Memory B cell (primary cell): Measurements from ENCODE around the gene FMN1.

Source experiments
- ATAC-seq: fragments of 150-1000 bp; cut with Tn5 transposase; 2 replicates; pipeline ENCODE4 v1.10.0; 2021; ENCODE audit warnings: low read depth, mild to moderate bottlenecking, moderate library complexity
- DNase-seq, 2 donors: peaks; one replicate each; pipeline ENCODE4 v3.0.0; 2022; ENCODE audit warnings: low spot score in 2 of 2
- H3K27ac Mint-ChIP-seq: one replicate; pipeline ENCODE4 v1.8.0; 2022; ENCODE audit warnings: mild to moderate bottlenecking, moderate library complexity, mixed read lengths
- H3K27me3 Mint-ChIP-seq: one replicate; pipeline ENCODE4 v1.8.0; 2022; ENCODE audit warnings: mixed read lengths
- H3K36me3 Mint-ChIP-seq: one replicate; pipeline ENCODE4 v1.8.0; 2022; ENCODE audit warnings: mild to moderate bottlenecking, mixed read lengths
- H3K4me1 Mint-ChIP-seq: one replicate; pipeline ENCODE4 v1.8.0; 2022; ENCODE audit warnings: mixed read lengths
- H3K4me3 Mint-ChIP-seq: one replicate; pipeline ENCODE4 v1.8.0; 2022; ENCODE audit warnings: mild to moderate bottlenecking, moderate library complexity, mixed read lengths
- H3K9me3 Mint-ChIP-seq: one replicate; pipeline ENCODE4 v1.8.0; 2022; ENCODE audit warnings: mixed read lengths

Gene FMN1

DNA sequence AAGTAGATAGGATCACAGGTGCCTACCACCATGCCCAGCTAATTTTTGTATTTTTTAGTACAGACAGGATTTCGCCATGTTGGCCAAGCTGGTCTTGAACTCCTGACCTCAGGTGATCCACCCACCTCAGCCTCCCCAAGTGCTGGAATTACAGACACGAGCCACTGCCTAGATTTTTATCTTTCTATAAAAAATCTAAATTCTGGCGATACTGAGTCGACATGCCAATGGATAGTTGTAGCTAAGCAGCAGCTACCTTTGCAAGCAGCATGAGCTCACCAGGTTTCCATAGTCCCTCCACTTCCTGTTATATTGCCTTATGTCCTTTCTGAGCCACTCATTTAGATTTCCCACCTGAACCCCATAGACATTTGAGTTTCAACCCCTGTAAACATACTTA lies 13.1 kb upstream of the FMN1 start:
- Mint-ChIP-seq H3K9me3 (peaks cover 3% of the 10 kb centered on the region), H3K4me1 (no peaks in the 10 kb centered on the region), H3K27ac (no peak overlapping the region), H3K27me3 (peaks cover 4% of the 10 kb centered on the region), H3K4me3 (no peak overlapping the region), H3K36me3 (no peaks in the 10 kb centered on the region)
- DNase-seq (no peak), ATAC-seq (no peak)

DNA sequence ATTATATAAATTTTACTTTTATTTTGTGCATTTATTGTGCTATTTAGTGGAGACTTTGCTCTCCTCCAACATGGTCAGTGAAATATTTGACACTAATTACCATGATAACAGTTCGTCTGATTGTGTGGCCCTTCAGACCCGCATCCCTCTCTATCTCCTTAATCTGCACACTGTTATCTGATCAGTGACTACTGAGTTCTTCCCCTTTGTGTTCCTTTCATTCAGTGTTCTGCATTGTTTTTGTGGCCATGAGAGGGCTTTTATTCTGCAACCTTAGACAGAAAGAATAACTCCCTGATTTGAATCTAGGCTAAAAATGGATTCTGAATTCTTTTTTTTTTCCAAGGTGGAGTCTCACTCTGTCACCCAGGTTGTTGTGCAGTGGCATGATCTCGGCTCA lies 11.9 kb upstream of the FMN1 start:
- no peak for DNase-seq
- Mint-ChIP-seq H3K9me3 (peaks cover 3% of the 10 kb centered on the region), H3K27me3 (peaks cover 4% of the 10 kb centered on the region), H3K4me3 (no peak overlapping the region), H3K27ac (no peak overlapping the region), H3K36me3 (no peaks in the 10 kb centered on the region), H3K4me1 (peaks cover 5% of the 10 kb centered on the region)
- ATAC-seq: no peak

DNA sequence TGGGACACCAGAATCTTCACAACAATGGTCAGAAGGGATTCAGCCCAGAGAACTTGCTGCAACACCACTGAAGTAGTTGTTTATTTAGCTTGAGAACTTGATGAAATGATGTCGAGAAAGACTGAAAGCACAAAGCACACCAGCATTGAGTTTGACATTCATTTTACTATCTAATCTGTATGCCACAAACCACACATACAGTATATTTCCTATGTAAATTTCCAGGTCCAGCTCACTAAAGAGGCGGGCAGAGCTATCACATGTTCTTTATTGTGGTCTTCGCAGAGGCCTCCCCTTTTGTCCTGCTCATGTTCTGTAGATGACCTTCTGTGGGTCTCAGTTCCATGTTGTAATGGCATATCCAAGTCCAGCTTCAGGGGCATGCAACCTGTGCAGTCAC lies 10.4 kb upstream of the FMN1 start:
- Mint-ChIP-seq H3K9me3 (peaks cover 1% of the 10 kb centered on the region), H3K4me3 (no peak overlapping the region), H3K4me1 (peaks cover 5% of the 10 kb centered on the region), H3K36me3 (no peaks in the 10 kb centered on the region), H3K27ac (no peak overlapping the region), H3K27me3 (peaks cover 8% of the 10 kb centered on the region)
- ATAC-seq: no peak
- DNase-seq: no peak

DNA sequence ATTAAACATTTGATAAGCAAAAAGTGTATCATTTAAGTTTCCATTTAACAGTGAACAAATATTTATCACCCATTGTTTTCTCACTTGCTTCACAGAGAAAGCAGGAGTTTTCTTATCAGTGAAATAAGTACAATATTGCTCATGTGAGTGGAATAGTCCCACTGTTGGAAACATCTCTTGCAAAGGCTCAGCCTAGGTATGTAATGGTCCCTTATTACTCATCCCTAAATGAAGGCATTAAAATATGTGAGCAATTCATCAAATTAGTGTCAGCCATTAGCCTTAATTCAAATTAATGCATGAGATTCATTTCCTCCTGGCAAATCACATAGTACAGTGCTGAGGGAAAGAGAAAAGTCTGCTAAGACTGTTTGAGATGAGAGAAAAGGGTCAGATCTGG lies 9.6 kb upstream of the FMN1 start:
- ATAC-seq: no peak
- Mint-ChIP-seq H3K27ac (no peak overlapping the region), H3K4me3 (no peak overlapping the region), H3K36me3 (no peaks in the 10 kb centered on the region), H3K27me3 (peaks cover 8% of the 10 kb centered on the region), H3K9me3 (peaks cover 1% of the 10 kb centered on the region), H3K4me1 (peaks cover 5% of the 10 kb centered on the region)
- no peak for DNase-seq

DNA sequence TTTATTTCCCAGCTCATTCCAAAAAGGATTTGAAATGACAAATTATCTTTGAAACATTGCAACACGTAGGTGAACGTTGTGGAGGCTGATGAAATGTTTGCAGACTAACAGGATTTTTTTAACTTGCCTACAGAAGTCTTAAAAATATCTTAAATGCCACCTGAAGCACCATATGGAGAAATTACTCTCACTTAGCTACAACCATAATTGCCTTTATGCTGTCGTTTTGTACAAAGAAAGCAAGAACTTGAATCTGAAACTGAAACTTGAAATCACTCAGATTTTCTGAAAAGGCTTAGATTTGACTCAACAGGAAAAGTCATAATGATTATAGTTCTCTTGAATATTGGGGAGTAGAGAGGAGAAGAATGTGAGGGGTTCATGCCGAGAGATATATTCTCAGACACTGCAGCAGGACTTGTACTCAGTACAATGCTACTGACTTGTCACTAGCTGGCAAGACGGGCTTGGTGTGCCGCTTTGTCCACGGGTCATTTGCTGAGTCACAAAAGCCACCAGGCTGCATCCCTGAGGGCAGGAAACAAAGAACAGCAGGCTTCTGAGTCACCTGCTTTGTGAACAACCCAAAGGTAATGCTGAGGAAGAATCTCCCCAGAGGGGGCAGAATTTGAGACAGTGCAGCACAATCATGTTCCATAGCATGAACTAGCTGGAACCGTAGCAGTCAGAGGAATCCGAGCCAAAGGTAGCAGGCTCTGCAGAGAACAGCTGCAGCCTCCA lies 7.1 kb upstream of the FMN1 start:
- DNase-seq: no peak
- peak overlapping the region; percentile 74 for H3K4me3 Mint-ChIP-seq
- peaks cover 11% of the 10 kb centered on the region for H3K27me3 Mint-ChIP-seq
- H3K4me1 Mint-ChIP-seq: peaks cover 5% of the 10 kb centered on the region
- no peaks in the 10 kb centered on the region for H3K9me3 Mint-ChIP-seq
- peak; percentile 58 for ATAC-seq
- peak overlapping the region; percentile 81 for H3K27ac Mint-ChIP-seq
- H3K36me3 Mint-ChIP-seq: no peaks in the 10 kb centered on the region

DNA sequence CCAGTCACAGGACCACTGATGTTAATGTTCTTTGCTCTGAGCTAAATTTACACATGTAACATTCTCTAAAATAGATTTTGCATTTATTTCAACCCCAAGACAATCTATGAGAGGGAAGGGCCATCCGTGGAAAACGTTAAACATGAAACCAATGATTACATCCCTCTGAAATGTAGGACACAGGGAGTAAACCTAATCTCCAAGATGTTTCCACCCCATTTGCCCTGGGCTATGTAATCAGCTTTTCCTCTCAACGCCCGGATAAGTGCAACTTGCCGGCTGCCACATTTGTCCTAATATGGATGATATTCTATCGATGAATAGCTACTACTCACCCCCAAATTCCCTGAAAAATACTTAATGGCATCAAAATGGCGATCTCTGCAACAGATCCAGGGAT lies 6.4 kb upstream of the FMN1 start:
- no peaks in the 10 kb centered on the region for H3K9me3 Mint-ChIP-seq
- H3K36me3 Mint-ChIP-seq: no peaks in the 10 kb centered on the region
- H3K4me3 Mint-ChIP-seq: no peak overlapping the region
- H3K27me3 Mint-ChIP-seq: peaks cover 15% of the 10 kb centered on the region
- H3K27ac Mint-ChIP-seq: no peak overlapping the region
- peaks cover 5% of the 10 kb centered on the region for H3K4me1 Mint-ChIP-seq
- ATAC-seq: no peak
- no peak for DNase-seq

DNA sequence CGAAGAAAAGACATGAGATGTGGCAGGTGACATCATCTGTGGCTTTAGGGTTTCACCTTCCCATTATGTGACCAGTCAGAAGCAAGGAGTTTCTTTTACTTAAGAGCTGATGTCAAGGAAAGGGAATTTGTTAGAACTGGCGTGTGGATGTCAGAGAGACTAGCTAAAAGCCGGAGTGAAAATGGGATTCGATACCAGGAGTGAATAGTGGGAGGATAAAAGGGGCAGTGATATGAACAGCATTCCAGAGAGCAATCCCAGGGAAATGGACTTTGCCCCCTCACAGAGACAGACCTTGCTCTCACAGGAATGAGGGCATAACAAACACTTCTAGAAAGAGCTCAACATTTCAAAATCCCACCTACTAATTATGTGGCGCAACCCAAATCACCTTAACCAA lies 5.9 kb upstream of the FMN1 start:
- Mint-ChIP-seq H3K36me3 (no peaks in the 10 kb centered on the region), H3K4me3 (no peak overlapping the region), H3K27me3 (peaks cover 15% of the 10 kb centered on the region), H3K4me1 (peaks cover 5% of the 10 kb centered on the region), H3K9me3 (no peaks in the 10 kb centered on the region), H3K27ac (no peak overlapping the region)
- DNase-seq: no peak
- ATAC-seq: no peak

DNA sequence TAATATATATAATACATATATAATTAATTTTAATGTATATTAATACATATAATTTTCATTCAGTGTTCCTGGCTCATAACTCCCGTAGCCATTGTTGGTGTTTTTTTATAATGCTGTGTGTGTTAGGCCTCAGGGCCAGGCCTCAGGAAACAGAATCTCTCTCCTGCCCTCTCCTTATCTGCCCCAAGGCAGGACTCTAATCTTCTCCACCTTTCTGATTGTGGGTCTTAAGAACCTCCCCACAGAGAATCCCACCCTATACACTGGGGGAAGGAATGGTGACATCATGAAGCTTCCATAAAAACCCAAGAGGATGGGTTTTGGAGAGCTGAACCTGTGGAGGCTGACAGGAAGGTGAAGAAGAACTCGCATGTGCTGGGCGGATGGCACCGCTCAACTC lies 4.0 kb upstream of the FMN1 start:
- no peak for ATAC-seq
- Mint-ChIP-seq H3K4me3 (no peak overlapping the region), H3K36me3 (no peaks in the 10 kb centered on the region), H3K4me1 (peaks cover 11% of the 10 kb centered on the region), H3K27ac (no peak overlapping the region), H3K27me3 (peaks cover 17% of the 10 kb centered on the region), H3K9me3 (no peaks in the 10 kb centered on the region)
- DNase-seq: no peak

DNA sequence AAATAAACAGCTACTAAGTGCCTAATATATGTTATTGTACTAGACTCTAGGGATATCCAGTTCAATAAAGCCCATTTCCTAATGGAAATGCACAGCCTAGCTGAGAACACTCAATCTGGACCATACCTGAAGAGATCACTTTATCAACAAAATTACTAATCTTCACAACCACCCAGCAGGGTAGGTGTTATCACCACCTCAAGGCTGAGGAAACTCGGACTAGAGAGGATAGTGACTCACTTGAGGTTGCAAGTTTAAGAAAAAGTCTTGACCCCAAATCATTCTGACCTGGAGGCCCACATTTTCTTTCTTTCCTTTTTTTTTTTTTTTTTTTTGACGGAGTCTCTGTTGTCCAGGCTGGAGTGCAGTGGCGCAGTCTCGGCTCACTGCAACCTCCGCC lies 3.1 kb upstream of the FMN1 start:
- DNase-seq: no peak
- ATAC-seq: no peak
- Mint-ChIP-seq H3K36me3 (no peaks in the 10 kb centered on the region), H3K27me3 (peaks cover 17% of the 10 kb centered on the region), H3K4me1 (peaks cover 11% of the 10 kb centered on the region), H3K27ac (no peak overlapping the region), H3K4me3 (no peak overlapping the region), H3K9me3 (no peaks in the 10 kb centered on the region)

DNA sequence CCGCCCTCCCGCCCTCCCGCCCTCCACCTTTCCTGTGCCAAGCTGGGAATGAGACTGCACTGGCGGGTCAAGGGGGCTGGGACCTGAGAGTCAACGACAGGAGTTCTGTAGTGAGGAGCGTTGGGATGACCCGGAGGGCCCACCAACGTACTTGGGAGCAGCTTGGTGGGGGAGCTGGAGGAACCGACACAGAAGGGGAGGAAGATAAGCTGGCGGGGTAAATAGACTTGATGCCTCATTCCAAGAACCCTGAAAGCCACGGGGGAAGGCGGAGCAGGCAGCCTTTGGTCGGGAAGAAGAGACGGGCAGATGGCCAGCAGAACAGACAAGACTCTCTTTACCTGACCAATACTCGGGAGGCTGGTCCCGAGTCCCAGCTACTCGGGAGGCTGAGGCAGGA lies 277 bp downstream of the FMN1 start:
- H3K4me3 Mint-ChIP-seq: peak overlapping the region; percentile 68
- DNase-seq (no peak), ATAC-seq (no peak)
- H3K4me1 Mint-ChIP-seq: peaks cover 6% of the 10 kb centered on the region
- peaks cover 19% of the 10 kb centered on the region for H3K27me3 Mint-ChIP-seq
- H3K9me3 Mint-ChIP-seq: no peaks in the 10 kb centered on the region
- H3K36me3 Mint-ChIP-seq: no peaks in the 10 kb centered on the region
- no peak overlapping the region for H3K27ac Mint-ChIP-seq

DNA sequence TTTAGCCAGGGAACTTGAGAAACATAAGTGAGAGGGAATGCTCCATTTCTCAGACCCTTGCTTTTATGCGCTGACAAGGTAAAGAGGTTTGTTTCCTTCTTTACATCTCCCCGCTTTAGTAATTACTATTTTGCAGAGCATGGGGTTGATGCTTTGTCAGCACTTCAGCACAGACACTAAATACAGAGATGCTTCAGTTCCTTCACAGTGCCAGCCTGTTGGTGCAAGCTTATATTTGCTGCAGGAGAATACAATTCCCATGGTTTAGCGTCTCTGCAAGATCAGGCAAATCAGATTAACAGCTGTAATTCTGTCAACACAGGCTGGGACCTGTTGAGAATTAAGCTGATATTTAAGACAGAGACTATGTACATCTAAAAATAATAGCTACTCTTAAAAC lies 2.9 kb downstream of the FMN1 start:
- no peak for ATAC-seq
- no peaks in the 10 kb centered on the region for H3K36me3 Mint-ChIP-seq
- peaks cover 11% of the 10 kb centered on the region for H3K4me1 Mint-ChIP-seq
- no peak for DNase-seq
- peaks cover 17% of the 10 kb centered on the region for H3K27me3 Mint-ChIP-seq
- no peaks in the 10 kb centered on the region for H3K9me3 Mint-ChIP-seq
- no peak overlapping the region for H3K4me3 Mint-ChIP-seq
- H3K27ac Mint-ChIP-seq: no peak overlapping the region

DNA sequence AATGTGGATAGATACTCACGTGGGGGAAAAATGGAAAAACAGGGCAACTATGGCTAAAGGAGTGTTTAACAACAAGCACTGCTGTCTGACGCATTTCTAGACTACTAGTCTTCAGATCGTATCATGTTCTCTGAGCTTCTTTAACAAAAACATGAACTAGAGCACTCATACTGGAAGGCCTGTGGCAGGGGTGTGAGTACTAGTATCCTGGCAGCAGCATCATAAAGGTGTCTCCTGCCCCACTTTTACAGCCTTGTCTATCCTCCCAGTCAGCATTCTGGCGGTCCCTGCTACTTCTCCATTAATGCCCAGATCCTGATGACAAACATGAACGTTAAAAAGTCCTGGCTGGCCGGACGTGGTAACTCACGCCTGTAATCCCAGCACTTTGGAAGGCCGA lies 4.0 kb downstream of the FMN1 start:
- ATAC-seq (no peak), DNase-seq (no peak)
- Mint-ChIP-seq H3K27ac (no peak overlapping the region), H3K36me3 (no peaks in the 10 kb centered on the region), H3K4me1 (peaks cover 11% of the 10 kb centered on the region), H3K9me3 (no peaks in the 10 kb centered on the region), H3K27me3 (peaks cover 14% of the 10 kb centered on the region), H3K4me3 (no peak overlapping the region)

DNA sequence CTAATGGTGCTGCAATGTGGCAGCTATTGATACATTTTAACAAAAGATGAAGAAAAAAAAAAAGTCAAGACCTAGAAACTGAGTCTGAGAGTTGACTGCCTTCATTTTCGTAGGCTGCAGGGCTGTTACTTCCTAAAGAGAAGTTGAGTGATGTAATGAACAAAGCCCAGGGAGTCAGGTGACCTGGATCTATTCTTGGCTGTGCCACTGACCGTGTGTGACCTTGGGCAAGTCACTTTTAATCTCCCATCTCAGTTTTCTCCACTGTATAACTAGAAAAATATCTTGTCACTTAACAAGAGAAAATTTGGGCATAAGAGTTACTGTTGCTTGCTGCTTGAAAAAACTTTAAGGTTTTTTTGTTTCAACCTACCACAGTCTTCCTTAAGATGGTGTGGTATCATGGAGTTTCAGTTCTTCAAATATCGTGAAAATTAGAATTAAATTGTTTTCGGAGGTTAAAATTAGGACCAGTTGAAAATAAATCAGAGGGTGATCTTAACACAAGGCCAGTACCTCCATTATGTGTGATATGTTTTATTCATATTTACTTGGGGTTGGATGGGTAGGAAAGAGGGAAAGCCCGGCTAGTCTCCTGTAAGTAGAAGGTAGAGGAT lies 5.8 kb downstream of the FMN1 start:
- H3K27ac Mint-ChIP-seq: no peak overlapping the region
- H3K4me1 Mint-ChIP-seq: peaks cover 6% of the 10 kb centered on the region
- peaks cover 10% of the 10 kb centered on the region for H3K27me3 Mint-ChIP-seq
- DNase-seq: no peak
- H3K36me3 Mint-ChIP-seq: no peaks in the 10 kb centered on the region
- no peak overlapping the region for H3K4me3 Mint-ChIP-seq
- peak; percentile 24 for ATAC-seq
- no peaks in the 10 kb centered on the region for H3K9me3 Mint-ChIP-seq

DNA sequence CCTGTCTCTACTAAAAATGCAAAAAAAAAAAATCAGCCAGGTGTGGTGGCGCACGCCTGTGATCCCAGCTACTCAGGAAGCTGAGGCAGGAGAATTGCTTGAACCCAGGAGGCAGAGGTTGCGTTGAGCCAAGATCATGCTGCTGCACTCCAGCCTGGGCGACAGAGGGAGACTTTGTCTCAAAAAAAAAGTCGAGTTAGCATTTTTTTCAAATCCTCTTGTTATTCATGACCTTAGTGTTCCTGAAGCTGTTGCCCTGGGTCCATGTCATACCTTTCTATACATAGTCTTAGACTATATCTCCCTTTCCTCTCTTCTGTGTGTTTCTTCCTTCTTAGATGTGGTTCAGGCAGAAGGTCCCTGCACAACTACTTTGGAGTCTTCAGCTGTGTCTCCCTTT lies 6.4 kb downstream of the FMN1 start:
- H3K9me3 Mint-ChIP-seq: no peaks in the 10 kb centered on the region
- no peak overlapping the region for H3K27ac Mint-ChIP-seq
- DNase-seq (no peak), ATAC-seq (no peak)
- peaks cover 9% of the 10 kb centered on the region for H3K27me3 Mint-ChIP-seq
- H3K36me3 Mint-ChIP-seq: no peaks in the 10 kb centered on the region
- H3K4me1 Mint-ChIP-seq: peaks cover 6% of the 10 kb centered on the region
- H3K4me3 Mint-ChIP-seq: no peak overlapping the region

DNA sequence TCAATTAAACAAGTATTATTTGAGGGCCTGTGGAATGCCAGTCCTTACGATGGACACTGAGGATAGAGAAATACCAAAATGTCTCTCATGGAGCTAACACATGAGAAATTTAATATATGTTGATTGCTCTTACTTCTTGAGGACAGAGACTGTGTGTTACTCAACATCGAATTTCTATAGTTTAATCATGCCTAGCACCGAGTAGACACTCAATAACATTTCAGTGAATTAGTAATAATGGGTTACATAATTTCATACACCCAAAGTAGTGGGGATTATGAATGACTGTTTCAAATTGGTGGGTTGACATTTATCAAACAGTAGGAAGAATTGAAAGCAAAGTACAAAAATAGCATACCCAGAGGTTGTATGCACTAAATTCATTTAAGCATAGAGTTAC lies 11.2 kb downstream of the FMN1 start:
- peaks cover 2% of the 10 kb centered on the region for H3K27me3 Mint-ChIP-seq
- H3K9me3 Mint-ChIP-seq: no peaks in the 10 kb centered on the region
- H3K36me3 Mint-ChIP-seq: no peaks in the 10 kb centered on the region
- peaks cover 1% of the 10 kb centered on the region for H3K4me1 Mint-ChIP-seq
- DNase-seq (no peak), ATAC-seq (no peak)
- no peak overlapping the region for H3K4me3 Mint-ChIP-seq
- no peak overlapping the region for H3K27ac Mint-ChIP-seq
